Keratinocyte (primary cell): ENCODE data around the gene YTHDF1. TPM values are rescaled to one million over a fixed set of nuclear protein-coding genes. Genes with fewer than 3 reads are reported as not detected.

Experiments
- DNase-seq: peaks from one replicate; pipeline ENCODE4 v3.0.0-alpha.2; 2011; ENCODE audit warnings: low read depth, missing footprints, low spot score
- FAIRE-seq: peaks from 2 replicates; lab custom pipeline; 2011; peaks lifted over from hg19 to GRCh38; lab: Jason Lieb, UNC
- H2AFZ ChIP-seq: 2 replicates; pipeline ENCODE4 v1.6.0; 2012; ENCODE audit warnings: low read length, control low read depth, inconsistent platforms; ENCODE audit not compliant: control insufficient read depth
- H3K27ac ChIP-seq: 2 replicates; pipeline ENCODE4 v1.5.1; 2011; ENCODE audit warnings: low read length; ENCODE audit not compliant: control insufficient read depth, insufficient read depth
- H3K27me3 ChIP-seq: 3 replicates; pipeline ENCODE4 v1.6.0; 2011; ENCODE audit warnings: low read length; ENCODE audit not compliant: control insufficient read depth, insufficient read depth; ENCODE audit errors: extremely low read depth
- H3K36me3 ChIP-seq, 2 experiments: 2 replicates in 1 of 2; 3 replicates in 1 of 2; pipeline ENCODE4 v1.5.1; 2011; ENCODE audit warnings: low read length in 2 of 2, mild to moderate bottlenecking in 1 of 2; ENCODE audit not compliant: control insufficient read depth in 2 of 2, insufficient read depth in 2 of 2; ENCODE audit errors: extremely low read depth in 1 of 2
- H3K4me1 ChIP-seq: 3 replicates; pipeline ENCODE4 v1.5.1; 2011; ENCODE audit warnings: low read length; ENCODE audit not compliant: control insufficient read depth, insufficient read depth; ENCODE audit errors: extremely low read depth
- H3K4me2 ChIP-seq: 3 replicates; pipeline ENCODE4 v1.6.0; 2011; ENCODE audit warnings: low read depth, low read length; ENCODE audit not compliant: control insufficient read depth, insufficient read depth; ENCODE audit errors: extremely low read depth
- H3K4me3 ChIP-seq, 3 experiments: fragments of 200-600 bp in 1 of 3; sonication (generic) in 1 of 3; 2 replicates in 2 of 3; 3 replicates in 1 of 3; pipeline ENCODE4 v1.5.1; 2011 to 2016; ENCODE audit warnings: low read length in 3 of 3, mild to moderate bottlenecking in 3 of 3, control low read depth in 2 of 3, inconsistent platforms in 1 of 3, low read depth in 1 of 3, mixed read lengths in 1 of 3, mixed run types in 1 of 3, moderate library complexity in 1 of 3; ENCODE audit not compliant: control insufficient read depth in 2 of 3, insufficient read depth in 2 of 3; ENCODE audit errors: extremely low read depth in 1 of 3
- H3K79me2 ChIP-seq: 2 replicates; pipeline ENCODE4 v1.6.0; 2012; ENCODE audit warnings: low read length; ENCODE audit not compliant: control insufficient read depth, insufficient read depth
- H3K9ac ChIP-seq: 3 replicates; pipeline ENCODE4 v1.6.0; 2011; ENCODE audit warnings: low read length; ENCODE audit not compliant: control insufficient read depth, insufficient read depth; ENCODE audit errors: extremely low read depth
- H3K9me1 ChIP-seq: 3 replicates; pipeline ENCODE4 v1.6.0; 2011; ENCODE audit warnings: low read length; ENCODE audit not compliant: control insufficient read depth, insufficient read depth; ENCODE audit errors: extremely low read depth
- H3K9me3 ChIP-seq: 2 replicates; pipeline ENCODE4 v1.5.1; 2012; ENCODE audit warnings: low read depth, low read length; ENCODE audit not compliant: control insufficient read depth
- H4K20me1 ChIP-seq: 3 replicates; pipeline ENCODE4 v1.6.0; 2011; ENCODE audit warnings: low read length; ENCODE audit not compliant: control insufficient read depth, insufficient read depth; ENCODE audit errors: extremely low read depth
- CTCF ChIP-seq, 3 experiments: IDR thresholded peaks in 1 of 3; conservative IDR thresholded peaks in 1 of 3; optimal IDR thresholded peaks in 1 of 3; 2 replicates in 2 of 3; 3 replicates in 1 of 3; pipeline versions ENCODE3 to v1.5.1; 2011; ENCODE audit warnings: low read length in 3 of 3, mild to moderate bottlenecking in 3 of 3, moderate library complexity in 2 of 3, control low read depth in 1 of 3, inconsistent platforms in 1 of 3; ENCODE audit not compliant: insufficient read depth in 2 of 3; ENCODE audit errors: extremely low read depth in 1 of 3
- EZH2 ChIP-seq: IDR thresholded peaks from one replicate; pipeline ENCODE4 v1.6.1; 2012; ENCODE audit warnings: inconsistent platforms, mild to moderate bottlenecking, low read length, moderate library complexity
- dilution Hi-C: fragments of 300-500 bp; cut with MboI; formaldehyde crosslinking; loops from one replicate; pipeline ENCODE4 v1.7.0; 2020; ENCODE audit warnings: low sequenced_read_pairs; ENCODE audit not compliant: extremely low pct_ligation_motif_present
- polyA plus RNA-seq, 5 experiments: library from polyadenylated mRNA; depleted of rRNA in 3 of 5; stranded (reverse) in 3 of 5; stranded (forward) in 1 of 5; unstranded in 1 of 5; fragments of >200 nt; gene quantifications; 1 replicate in 1 of 5; 2 replicates in 3 of 5; 3 replicates in 1 of 5; pipeline versions ENCODE4 v1.2.1 to v1.2.3, GENCODE V29; 2011 to 2012; ENCODE audit warnings: missing spikeins in 2 of 5, low read depth in 1 of 5, low replicate concordance in 1 of 5

The YTHDF1 gene
- polyA plus RNA-seq, 1 donor (not counting 4 experiments of a cell fraction or from before 2014, with no cell fraction given): 26.4 TPM

- H3K9me1 ChIP-seq: no peaks in the 10 kb centered on the region
- TF ChIP-seq EZH2 (no peak), CTCF (optimal IDR thresholded peaks at IDR 0.05 in 1 of 3, IDR thresholded peaks at IDR 0.05 in 1 of 3, conservative IDR thresholded peaks at IDR 0.05 in 1 of 3; ENCODE audit: extremely low read depth in 1 of 3, insufficient read depth in 2 of 3, low read length in 3 of 3) (no peak)
- no peaks in the 10 kb centered on the region for H3K36me3 ChIP-seq
- H3K4me3 ChIP-seq: no peak overlapping the region
- no peaks in the 10 kb centered on the region for H3K79me2 ChIP-seq
- dilution Hi-C loops: no loop called here
- no peak overlapping the region for H3K27ac ChIP-seq
- no peak overlapping the region for H2AFZ ChIP-seq
- H3K4me2 ChIP-seq: no peak overlapping the region
- no peak for FAIRE-seq
- H3K9ac ChIP-seq: no peak overlapping the region
- H3K9me3 ChIP-seq: no peaks in the 10 kb centered on the region
- H4K20me1 ChIP-seq: no peaks in the 10 kb centered on the region
- no peak for DNase-seq
- H3K27me3 ChIP-seq: peaks cover 29% of the 10 kb centered on the region
- no peaks in the 10 kb centered on the region for H3K4me1 ChIP-seq
Observed at GRCh38 chr20:63243604-63244247, 27.8 kb upstream of the YTHDF1 start.

- FAIRE-seq: no peak
Observed at GRCh38 chr20:63242736-63243135, 26.8 kb upstream of the YTHDF1 start.

More at GRCh38 chr20:63242736-63243135, 26.8 kb upstream of the YTHDF1 start:
- Histone ChIP-seq H3K9me3 (no peaks in the 10 kb centered on the region), H3K27ac (no peak overlapping the region), H3K36me3 (no peaks in the 10 kb centered on the region), H3K4me1 (no peaks in the 10 kb centered on the region), H3K4me3 (no peak overlapping the region), H3K9me1 (no peaks in the 10 kb centered on the region), H3K4me2 (no peak overlapping the region), H2AFZ (no peak overlapping the region), H3K27me3 (peaks cover 24% of the 10 kb centered on the region), H3K9ac (no peak overlapping the region), H3K79me2 (no peaks in the 10 kb centered on the region), H4K20me1 (no peaks in the 10 kb centered on the region)
- dilution Hi-C loops: no loop called here
- no peak for DNase-seq
- TF ChIP-seq CTCF (optimal IDR thresholded peaks at IDR 0.05 in 1 of 3, IDR thresholded peaks at IDR 0.05 in 1 of 3, conservative IDR thresholded peaks at IDR 0.05 in 1 of 3; ENCODE audit: extremely low read depth in 1 of 3, insufficient read depth in 2 of 3, low read length in 3 of 3) (no peak), EZH2 (no peak)
